GM20000 (cell line): ENCODE measurements around the gene SLC23A2.
"Not testable (repeated sequence)": the region's sequence is repeated elsewhere in the genome, so short reads cannot be mapped to it uniquely, and the experiment has no call there.

Experiments
- DNase-seq: peaks from one replicate; pipeline ENCODE4 v3.0.0; 2012; ENCODE audit warnings: low spot score
- CTCF ChIP-seq: IDR thresholded peaks from 2 replicates; pipeline ENCODE4 v1.5.1; 2012; ENCODE audit warnings: mild to moderate bottlenecking, control low read depth; ENCODE audit errors: extremely low read depth, missing control alignments

The SLC23A2 gene

GRCh38 chr20:4880051-4880450 is 121.3 kb downstream of the SLC23A2 start:
- no peak for DNase-seq
- TF ChIP-seq CTCF: no peak

GRCh38 chr20:4878099-4878498 is 123.2 kb downstream of the SLC23A2 start:
- DNase-seq: not testable (repeated sequence)

- TF ChIP-seq CTCF: no peak
- DNase-seq: no peak
Observed at GRCh38 chr20:4876731-4877130, 124.6 kb downstream of the SLC23A2 start.

- DNase-seq: no peak
- TF ChIP-seq CTCF: no peak
Observed at GRCh38 chr20:4876301-4876700, 125.0 kb downstream of the SLC23A2 start.

GRCh38 chr20:4875578-4876067 is 125.7 kb downstream of the SLC23A2 start:
- no peak for DNase-seq

GRCh38 chr20:4873396-4873795 is 127.9 kb downstream of the SLC23A2 start:
- DNase-seq: no peak
- TF ChIP-seq CTCF: no peak

More at GRCh38 chr20:4875578-4876067, 125.7 kb downstream of the SLC23A2 start:
- TF ChIP-seq CTCF: no peak

GRCh38 chr20:4871486-4871885 is 129.8 kb downstream of the SLC23A2 start:
- no peak for DNase-seq
- TF ChIP-seq CTCF: no peak

GRCh38 chr20:4870906-4871305 is 130.4 kb downstream of the SLC23A2 start:
- no peak for TF ChIP-seq CTCF
- DNase-seq: no peak
